ENCODE data around the gene TRHDE.

- TF ChIP-seq TAF1 (IDR thresholded peaks at IDR 0.05; ENCODE audit: borderline replicate concordance, low read depth, low read length): no peak
- TF ChIP-seq POLR2A (IDR thresholded peaks at IDR 0.05; ENCODE audit: low read depth, low read length): no peak
Measured at GRCh38 chr12:72521326-72521725, 249.2 kb downstream of the TRHDE start.

All from GM12892 (cell line).